Left ventricle myocardium inferior (tissue), 1 donor: Measurements from ENCODE around the gene PIPOX. TPM values are rescaled to one million over a fixed set of nuclear protein-coding genes. Genes with fewer than 3 reads are reported as not detected.
A peak's percentile ranks its signal among the peaks of the same experiment; 100 is the strongest.

Experiments used
- DNase-seq: peaks from one replicate; pipeline ENCODE4 v3.0.0-alpha.2; 2020
- H3K27ac ChIP-seq: fragments of 200-600 bp; replicated peaks from 2 replicates; pipeline ENCODE4 v1.8.0; 2021
- H3K27me3 ChIP-seq: fragments of 200-600 bp; 2 replicates; pipeline ENCODE4 v1.8.0; 2021; ENCODE audit warnings: low read depth
- H3K36me3 ChIP-seq: fragments of 200-600 bp; 2 replicates; pipeline ENCODE4 v1.8.0; 2021
- H3K4me1 ChIP-seq: fragments of 200-600 bp; 2 replicates; pipeline ENCODE4 v1.8.0; 2021
- H3K4me3 ChIP-seq: fragments of 200-600 bp; 2 replicates; pipeline ENCODE4 v1.8.0; 2021; ENCODE audit warnings: mild to moderate bottlenecking, moderate library complexity
- H3K9me3 ChIP-seq: fragments of 200-600 bp; replicated peaks from 2 replicates; pipeline ENCODE4 v1.8.0; 2021
- intact Hi-C: fragments of 100-400 bp; cut with micrococcal nuclease; formaldehyde crosslinking; loops from one replicate; pipeline ENCODE4 v1.11.0; 2022
- total RNA-seq: library from RNA; stranded (reverse); fragmentation: NEBNext Ultra II Directional; extraction: Animal tissue kit (Norgen Biotek cat#: 25700); gene quantifications from one replicate; pipeline ENCODE4 v1.2.1, GENCODE V29; 2021
- TF ChIP-seq, protein P1 (sequence below): fragments of 200-600 bp; IDR thresholded peaks from 2 replicates; pipeline ENCODE4 v1.8.0; 2021; ENCODE audit warnings: antibody characterized with exemption, mild to moderate bottlenecking, borderline replicate concordance
- donor health status: DM: no; HTN: yes; CAD: no; lungs with severe emphysema.

Gene PIPOX
- total RNA-seq, 1 donor from 2014 or later: 0.60 TPM

DNA sequence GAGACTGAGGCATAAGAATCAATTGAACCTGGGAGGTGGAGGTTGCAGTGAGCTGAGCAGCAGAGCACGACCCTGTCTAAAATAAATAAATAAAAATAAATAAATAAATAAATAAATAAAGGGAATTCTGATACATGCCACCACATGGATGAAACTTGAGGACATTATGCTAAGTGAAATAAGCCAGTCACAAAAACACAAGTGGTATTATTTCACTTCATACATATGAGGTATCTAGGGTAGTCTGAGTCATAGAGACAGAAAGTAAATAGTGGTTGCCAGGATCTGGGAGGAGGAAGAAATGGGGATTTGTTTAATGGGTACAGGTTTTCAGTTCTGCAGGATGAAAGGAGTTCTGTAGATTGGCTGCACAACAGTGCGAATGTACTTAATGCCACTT, 16.3 kb downstream of the PIPOX start:
- H3K27me3 ChIP-seq: peaks cover 11% of the 10 kb centered on the region
- H3K4me3 ChIP-seq: no peak overlapping the region
- TF ChIP-seq, protein P1, sequence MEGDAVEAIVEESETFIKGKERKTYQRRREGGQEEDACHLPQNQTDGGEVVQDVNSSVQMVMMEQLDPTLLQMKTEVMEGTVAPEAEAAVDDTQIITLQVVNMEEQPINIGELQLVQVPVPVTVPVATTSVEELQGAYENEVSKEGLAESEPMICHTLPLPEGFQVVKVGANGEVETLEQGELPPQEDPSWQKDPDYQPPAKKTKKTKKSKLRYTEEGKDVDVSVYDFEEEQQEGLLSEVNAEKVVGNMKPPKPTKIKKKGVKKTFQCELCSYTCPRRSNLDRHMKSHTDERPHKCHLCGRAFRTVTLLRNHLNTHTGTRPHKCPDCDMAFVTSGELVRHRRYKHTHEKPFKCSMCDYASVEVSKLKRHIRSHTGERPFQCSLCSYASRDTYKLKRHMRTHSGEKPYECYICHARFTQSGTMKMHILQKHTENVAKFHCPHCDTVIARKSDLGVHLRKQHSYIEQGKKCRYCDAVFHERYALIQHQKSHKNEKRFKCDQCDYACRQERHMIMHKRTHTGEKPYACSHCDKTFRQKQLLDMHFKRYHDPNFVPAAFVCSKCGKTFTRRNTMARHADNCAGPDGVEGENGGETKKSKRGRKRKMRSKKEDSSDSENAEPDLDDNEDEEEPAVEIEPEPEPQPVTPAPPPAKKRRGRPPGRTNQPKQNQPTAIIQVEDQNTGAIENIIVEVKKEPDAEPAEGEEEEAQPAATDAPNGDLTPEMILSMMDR: no peak
- intact Hi-C loops: no loop called here
- DNase-seq: no peak
- H3K27ac ChIP-seq: no peak overlapping the region
- no peaks in the 10 kb centered on the region for H3K36me3 ChIP-seq
- no peaks in the 10 kb centered on the region for H3K9me3 ChIP-seq
- H3K4me1 ChIP-seq: peaks cover 12% of the 10 kb centered on the region

DNA sequence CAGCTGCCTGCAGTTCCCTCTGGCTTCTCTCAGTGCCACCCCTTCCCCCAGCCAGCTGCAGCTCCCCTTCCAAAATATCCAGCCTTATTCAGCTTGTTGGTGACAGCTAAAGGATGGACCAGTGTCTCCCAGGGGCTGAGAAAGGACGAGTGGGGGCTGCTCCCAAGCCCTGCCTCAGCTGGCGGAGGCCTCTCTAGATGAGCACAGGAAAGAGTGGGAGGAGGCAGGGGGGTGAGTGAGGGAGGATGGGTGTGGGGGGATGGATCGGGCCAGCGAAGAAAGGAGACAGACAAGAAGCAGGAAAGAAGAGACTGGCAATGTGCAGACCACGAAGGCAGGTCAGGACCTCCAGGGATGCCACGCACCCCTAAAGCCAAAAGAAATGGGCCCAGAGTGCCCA, 17.5 kb downstream of the PIPOX start:
- no peaks in the 10 kb centered on the region for H3K9me3 ChIP-seq
- H3K27ac ChIP-seq: no peak overlapping the region
- H3K27me3 ChIP-seq: peaks cover 9% of the 10 kb centered on the region
- intact Hi-C loops: no loop called here
- H3K36me3 ChIP-seq: no peaks in the 10 kb centered on the region
- no peak overlapping the region for H3K4me3 ChIP-seq
- TF ChIP-seq, protein P1: no peak
- DNase-seq: no peak
- peaks cover 12% of the 10 kb centered on the region for H3K4me1 ChIP-seq

DNA sequence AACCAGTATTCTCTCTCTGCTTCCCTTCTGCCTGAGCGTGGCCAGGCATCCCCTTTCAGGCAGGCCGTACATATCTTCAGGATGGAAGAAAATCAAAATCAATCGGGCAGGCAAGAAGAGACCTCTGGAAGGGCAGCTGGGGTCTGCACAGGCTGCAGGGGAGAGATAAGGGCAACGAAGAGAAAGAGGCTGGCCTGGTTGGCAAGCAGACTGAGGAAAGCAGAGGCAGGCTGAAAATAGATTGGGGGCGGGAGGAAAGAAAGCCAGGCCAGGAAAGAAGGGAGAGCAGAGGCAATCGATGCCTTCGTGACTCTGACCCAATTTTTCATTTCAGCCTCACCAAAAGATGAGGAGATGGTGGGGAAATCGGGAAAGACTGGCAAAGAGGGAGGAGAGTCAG, 18.1 kb downstream of the PIPOX start:
- H3K4me1 ChIP-seq: peaks cover 12% of the 10 kb centered on the region
- H3K4me3 ChIP-seq: peak overlapping the region; percentile 32
- intact Hi-C loops: no loop called here
- H3K27me3 ChIP-seq: peaks cover 5% of the 10 kb centered on the region
- H3K36me3 ChIP-seq: no peaks in the 10 kb centered on the region
- no peak overlapping the region for H3K27ac ChIP-seq
- H3K9me3 ChIP-seq: no peaks in the 10 kb centered on the region
- DNase-seq: no peak
- TF ChIP-seq, protein P1: no peak

DNA sequence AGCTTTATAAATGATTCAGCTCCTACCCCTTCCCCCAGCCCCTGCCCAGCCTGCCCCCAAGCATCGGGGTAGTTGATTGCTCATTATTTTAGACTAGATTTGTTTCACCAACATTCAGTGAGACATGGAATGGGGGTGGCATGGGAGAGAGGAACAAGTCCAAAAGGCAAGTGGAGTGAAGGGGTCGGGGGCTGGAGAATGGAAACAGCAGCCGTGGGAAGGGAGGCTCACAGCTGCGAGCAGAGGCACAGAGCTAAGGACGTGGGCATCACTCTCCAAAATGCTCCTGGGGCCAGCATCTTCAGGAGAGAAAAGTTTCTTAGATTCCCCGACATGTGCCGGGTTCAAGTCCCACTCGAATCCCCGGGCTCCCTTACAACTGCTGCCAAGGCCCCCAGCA, 19.3 kb downstream of the PIPOX start:
- Histone ChIP-seq H3K36me3 (no peaks in the 10 kb centered on the region), H3K27me3 (peaks cover 5% of the 10 kb centered on the region), H3K9me3 (no peaks in the 10 kb centered on the region), H3K4me1 (peaks cover 12% of the 10 kb centered on the region), H3K27ac (no peak overlapping the region), H3K4me3 (no peak overlapping the region)
- intact Hi-C loops: no loop called here
- no peak for DNase-seq
- TF ChIP-seq, protein P1: no peak

DNA sequence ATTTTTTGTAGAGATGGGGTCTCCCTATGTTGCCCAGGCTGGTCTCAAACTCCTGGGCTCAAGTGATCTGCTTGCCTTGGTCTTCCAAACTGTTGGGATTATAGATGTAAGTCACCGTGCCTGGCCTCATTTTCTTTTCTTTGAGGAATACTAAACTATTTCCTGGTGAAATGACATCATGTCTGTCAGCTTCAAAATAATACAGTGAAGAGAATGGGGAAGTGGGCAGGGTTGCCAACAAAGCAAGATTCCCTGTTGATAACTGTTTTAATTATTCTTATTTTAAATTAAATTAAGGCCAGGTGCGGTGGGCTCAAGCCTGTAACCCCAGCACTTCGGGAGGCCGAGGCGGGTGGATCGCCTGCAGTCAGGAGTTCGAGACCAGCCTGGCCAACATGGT, 21.1 kb downstream of the PIPOX start:
- intact Hi-C loops: no loop called here
- Histone ChIP-seq H3K27me3 (peaks cover 5% of the 10 kb centered on the region), H3K4me1 (peaks cover 12% of the 10 kb centered on the region), H3K4me3 (no peak overlapping the region), H3K9me3 (no peaks in the 10 kb centered on the region), H3K27ac (no peak overlapping the region), H3K36me3 (no peaks in the 10 kb centered on the region)
- TF ChIP-seq, protein P1: no peak
- DNase-seq: no peak

DNA sequence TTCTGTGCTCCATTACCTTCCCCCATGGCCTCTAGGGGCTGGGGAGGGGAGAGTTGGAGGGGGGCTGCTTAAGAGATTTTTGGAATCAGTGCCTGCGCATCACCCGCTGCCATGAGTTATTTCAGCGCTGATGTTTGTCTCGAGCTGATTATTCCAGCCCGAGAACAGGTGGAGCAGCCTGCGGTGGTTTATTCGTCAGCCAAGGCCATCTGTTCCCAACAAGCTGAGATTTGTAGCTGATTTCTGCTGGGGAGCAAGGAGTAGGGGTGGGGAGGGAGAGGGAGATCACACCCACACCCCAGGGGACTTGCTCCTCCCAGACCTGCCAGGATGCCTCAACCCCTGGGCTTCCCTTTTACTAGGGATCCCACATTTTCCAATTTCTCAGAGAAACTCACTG, 23.1 kb downstream of the PIPOX start:
- TF ChIP-seq, protein P1: no peak
- DNase-seq: no peak
- intact Hi-C loops: no loop called here
- H3K9me3 ChIP-seq: no peaks in the 10 kb centered on the region
- no peaks in the 10 kb centered on the region for H3K36me3 ChIP-seq
- peaks cover 5% of the 10 kb centered on the region for H3K27me3 ChIP-seq
- H3K4me1 ChIP-seq: peaks cover 21% of the 10 kb centered on the region
- no peak overlapping the region for H3K27ac ChIP-seq
- no peak overlapping the region for H3K4me3 ChIP-seq
